Esophagus squamous epithelium (tissue), 5 donors: ENCODE data around the gene EXOC7. TPM values are rescaled to one million over a fixed set of nuclear protein-coding genes. Genes with fewer than 3 reads are reported as not detected.

Source experiments
- DNase-seq: peaks from one replicate; lab custom pipeline; 2025; lab: John Stamatoyannopoulos, UW
- H3K27ac ChIP-seq, 4 donors: fragments of 200-600 bp; sonication (generic); one replicate each; pipeline ENCODE4 v1.5.1; 2016 to 2019; ENCODE audit warnings: mild to moderate bottlenecking in 1 of 4
- H3K27me3 ChIP-seq, 4 donors: fragments of 200-600 bp; sonication (generic); 1 replicate in 3 of 4; 2 replicates in 1 of 4; pipeline versions ENCODE4 v1.5.1 to v1.6.0; 2017 to 2021; ENCODE audit warnings: antibody characterized with exemption in 1 of 4
- H3K36me3 ChIP-seq, 3 donors: fragments of 200-600 bp; sonication (generic); one replicate each; pipeline ENCODE4 v1.5.1; 2016 to 2019
- H3K4me1 ChIP-seq, 3 donors: fragments of 200-600 bp; sonication (generic); one replicate each; pipeline ENCODE4 v1.5.1; 2017 to 2019
- H3K4me3 ChIP-seq, 4 donors: fragments of 200-600 bp; sonication (generic); 1 replicate in 3 of 4; 2 replicates in 1 of 4; pipeline ENCODE4 v1.5.1; 2016 to 2019; ENCODE audit warnings: mild to moderate bottlenecking in 2 of 4, moderate library complexity in 1 of 4
- H3K9me3 ChIP-seq, 3 donors: fragments of 200-600 bp; sonication (generic); one replicate each; pipeline ENCODE4 v1.5.1; 2016 to 2019
- CTCF ChIP-seq, 6 experiments: fragments of 450-650 bp in 4 of 6; fragments of 200-600 bp in 2 of 6; sonication (generic) in 2 of 6; IDR thresholded peaks; one replicate each; pipeline ENCODE4 v1.5.1; 2016 to 2019; ENCODE audit warnings: antibody characterized with exemption in 6 of 6, mild to moderate bottlenecking in 4 of 6, moderate library complexity in 4 of 6
- POLR2A ChIP-seq, 4 donors: fragments of 450-650 bp; IDR thresholded peaks; one replicate each; pipeline ENCODE4 v1.6.1; 2017; ENCODE audit warnings: antibody characterized with exemption in 4 of 4, mild to moderate bottlenecking in 4 of 4, moderate library complexity in 3 of 4
- WGBS, 2 donors: methylation state at CpG; one replicate each; pipeline ENCODE4 v1.1.5; 2018; 5-methylcytosine and 5-hydroxymethylcytosine counted together
- intact Hi-C: fragments of 100-400 bp; cut with DNase I; formaldehyde crosslinking; loops from one replicate; pipeline ENCODE4 v1.15.0; 2022
- total RNA-seq, 4 donors: library from RNA; depleted of rRNA; stranded (reverse); fragments of >200 nt; gene quantifications; one replicate each; pipeline ENCODE4 v1.1.0, GENCODE V29; 2016
- donor health status: DM: yes; HTN: yes; CAD: no.

Gene EXOC7
- total RNA-seq, 4 donors from 2014 or later = 70.3 to 84.5 (median 74.4) TPM

GRCh38 chr17:76095943-76096342 lies 7.6 kb downstream of the EXOC7 start:
- 85 to 100% methylated on average over 2 to 12 of the region's 13 CpGs for WGBS, 2 donors
- Histone ChIP-seq H3K4me1 (peaks cover 0 to 19% (median 0%) of the 10 kb centered on the region in 3 donors), H3K9me3 (no peaks in the 10 kb centered on the region), H3K36me3 (peaks cover 25 to 99% (median 50%) of the 10 kb centered on the region in 3 donors), H3K4me3 (no peak overlapping the region), H3K27me3 (no peaks in the 10 kb centered on the region), H3K27ac (no peak overlapping the region)
- DNase-seq = no peak
- no peak for TF ChIP-seq CTCF (IDR thresholded peaks at IDR 0.05)
- TF ChIP-seq POLR2A (IDR thresholded peaks at IDR 0.05) = no peak
- intact Hi-C loops = no loop called here

DNA sequence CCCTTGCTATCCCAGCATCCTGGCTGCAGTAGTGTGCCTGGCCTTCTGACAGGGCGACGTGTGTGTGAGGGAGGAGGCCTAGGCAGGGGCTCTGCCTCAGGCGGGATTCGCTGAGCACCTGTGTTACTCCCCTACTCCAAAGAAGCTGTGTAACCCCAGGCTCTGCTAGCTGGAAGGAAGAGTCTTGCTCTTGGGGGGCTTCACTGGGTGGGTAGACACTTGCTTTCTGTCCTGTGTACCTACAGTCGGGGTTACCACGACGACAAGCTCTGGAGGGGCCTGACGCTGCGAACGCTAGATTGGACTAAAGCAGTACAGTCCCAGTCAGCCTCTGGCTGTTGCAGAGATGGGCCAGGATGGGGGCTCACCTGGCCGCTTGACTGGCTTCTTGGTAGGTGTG lies 9.5 kb downstream of the EXOC7 start:
- Histone ChIP-seq H3K36me3 (peaks cover 33 to 99% (median 56%) of the 10 kb centered on the region in 3 donors), H3K4me3 (no peak overlapping the region), H3K27ac (no peak overlapping the region), H3K4me1 (peaks cover 0 to 26% (median 0%) of the 10 kb centered on the region in 3 donors), H3K9me3 (no peaks in the 10 kb centered on the region), H3K27me3 (no peaks in the 10 kb centered on the region)
- intact Hi-C loops = no loop called here
- DNase-seq = no peak
- WGBS, 2 donors = 81 to 100% methylated on average over 1 to 8 of the region's 11 CpGs
- no peak for TF ChIP-seq POLR2A (IDR thresholded peaks at IDR 0.05)
- TF ChIP-seq CTCF (IDR thresholded peaks at IDR 0.05) = no peak

DNA sequence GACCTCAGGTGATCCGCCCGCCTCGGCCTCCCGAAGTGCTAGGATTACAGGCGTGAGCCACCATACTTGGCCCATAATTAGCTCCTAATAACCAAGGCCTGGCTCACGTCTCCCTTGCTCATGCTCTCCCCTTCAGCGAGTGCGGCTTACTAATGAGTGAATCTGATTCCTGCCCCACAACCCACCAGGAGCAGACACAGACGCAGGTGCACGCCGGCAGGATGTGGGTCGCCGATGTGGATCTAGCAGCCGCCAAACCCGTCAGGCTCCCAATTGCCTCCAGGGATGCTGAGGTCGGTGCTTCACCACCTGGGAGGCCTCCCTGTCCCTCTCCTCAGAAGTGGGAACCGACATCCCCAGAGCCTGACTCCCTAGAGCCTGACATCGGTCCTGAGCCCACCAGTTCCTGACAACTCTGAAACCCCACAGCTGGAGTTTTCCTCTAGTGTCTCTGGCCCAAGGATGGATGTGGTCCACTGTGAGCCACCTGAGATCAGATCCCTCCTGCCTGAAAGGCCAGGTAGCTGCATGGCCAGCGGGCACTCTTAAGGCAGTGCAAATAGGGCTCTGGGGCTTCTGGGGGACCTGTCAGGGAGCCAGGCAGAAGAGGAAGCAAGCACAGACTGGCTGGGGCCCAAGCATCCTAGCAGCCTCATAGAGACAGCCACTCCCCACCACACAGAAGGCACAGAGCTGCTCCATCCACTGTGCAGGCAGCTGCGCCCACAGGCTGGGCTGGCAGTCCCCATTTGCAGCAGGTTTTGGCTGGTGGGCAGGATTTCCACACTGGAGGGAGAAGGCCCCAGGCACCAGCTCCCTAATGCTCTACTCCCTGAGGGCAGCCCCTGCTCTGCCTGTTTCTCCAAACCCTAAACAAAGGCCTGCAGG lies 10.8 kb downstream of the EXOC7 start:
- 93 to 98% methylated on average over 6 to 9 of the region's 20 CpGs for WGBS, 2 donors
- Histone ChIP-seq H3K27ac (no peak overlapping the region), H3K4me3 (no peak overlapping the region), H3K9me3 (no peaks in the 10 kb centered on the region), H3K36me3 (peaks cover 44 to 99% (median 63%) of the 10 kb centered on the region in 3 donors), H3K27me3 (no peaks in the 10 kb centered on the region), H3K4me1 (peaks cover 0 to 26% (median 0%) of the 10 kb centered on the region in 3 donors)
- TF ChIP-seq CTCF (IDR thresholded peaks at IDR 0.05) (no peak), POLR2A (IDR thresholded peaks at IDR 0.05) (no peak)
- DNase-seq = no peak
- intact Hi-C loops = no loop called here

DNA sequence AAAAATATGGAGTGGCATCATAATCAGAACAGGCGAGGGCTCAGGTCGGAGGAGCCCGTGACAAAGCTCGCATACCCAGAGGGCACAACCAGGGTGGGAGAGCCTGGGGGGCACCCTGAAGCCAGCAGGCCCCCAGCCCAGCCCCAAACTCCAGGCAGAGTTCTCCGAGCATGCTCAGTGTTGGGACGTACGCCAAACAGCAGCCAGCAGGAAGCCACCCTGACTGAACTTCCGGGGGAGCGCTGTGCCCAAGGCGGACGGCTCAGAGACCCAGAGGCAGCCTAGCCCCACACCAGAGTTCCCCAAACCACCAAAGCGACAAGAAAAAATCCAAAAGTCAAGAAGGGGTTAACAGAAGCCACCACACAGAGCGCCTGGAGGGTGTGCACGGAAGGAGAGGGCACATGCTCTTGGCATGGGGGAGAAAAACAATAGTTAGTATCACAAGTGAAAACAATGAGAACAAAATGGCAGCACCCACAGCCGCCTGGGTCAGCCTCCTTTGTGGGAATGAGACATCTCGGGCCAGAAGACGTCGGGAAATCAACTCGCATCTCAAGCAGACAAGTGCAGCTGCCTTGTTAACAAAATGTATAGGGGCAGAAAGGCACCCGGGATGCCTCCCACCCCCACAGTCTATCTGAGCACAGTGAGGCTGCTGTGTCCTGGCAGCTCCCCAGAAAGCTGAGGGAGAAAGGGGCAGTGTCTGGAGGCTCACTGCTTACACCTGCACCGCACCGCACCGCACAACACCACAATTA lies 11.9 kb downstream of the EXOC7 start:
- WGBS, 2 donors = 68 to 78% methylated on average over 12 to 18 of the region's 23 CpGs
- Histone ChIP-seq H3K36me3 (peaks cover 52 to 99% (median 57%) of the 10 kb centered on the region in 3 donors), H3K4me1 (peaks cover 0 to 26% (median 0%) of the 10 kb centered on the region in 3 donors), H3K27ac (no peak overlapping the region), H3K9me3 (no peaks in the 10 kb centered on the region), H3K4me3 (no peak overlapping the region), H3K27me3 (no peaks in the 10 kb centered on the region)
- no peak for DNase-seq
- intact Hi-C loops = no loop called here
- TF ChIP-seq POLR2A (IDR thresholded peaks at IDR 0.05) = no peak
- no peak for TF ChIP-seq CTCF (IDR thresholded peaks at IDR 0.05)
